Stimulated activated naive CD4-positive, alpha-beta T cell (primary cell): ENCODE measurements around the gene IFNW1.
"Not testable (repeated sequence)": the region's sequence is repeated elsewhere in the genome, so short reads cannot be mapped to it uniquely, and the experiment has no call there.

ENCODE experiments used
- DNase-seq, 6 experiments: peaks; one replicate each; lab custom pipeline; 2025; lab: John Stamatoyannopoulos, UW

Gene IFNW1

DNA sequence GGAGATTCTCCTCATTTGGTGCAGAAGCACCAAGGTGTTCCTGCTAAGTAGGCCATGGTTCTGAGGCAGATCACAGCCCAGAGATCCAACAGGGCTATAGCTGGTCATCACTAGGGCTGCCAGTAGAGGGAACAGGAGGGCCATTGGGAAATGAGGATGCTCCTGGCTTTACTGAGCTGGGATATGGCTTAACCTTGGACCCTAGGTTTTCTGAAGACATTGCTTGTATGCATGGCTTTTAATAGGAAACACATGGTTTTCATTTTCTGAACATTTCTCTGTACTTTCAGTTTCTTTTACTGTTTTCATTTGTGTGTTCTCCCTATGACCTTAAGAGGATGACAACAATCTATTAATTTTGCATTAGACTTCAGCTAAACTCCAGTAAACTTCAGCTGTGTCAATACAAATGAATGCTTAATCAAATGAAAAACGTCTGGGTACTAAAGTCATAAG, at the start of gene IFNW1:
IFNW1 (minus strand) TSS at position 406 of the 456 bp plus-strand sequence; CDS start at position 144, 262 bp downstream.
- no peak for DNase-seq

GRCh38 chr9:21187487-21187886, 45.9 kb upstream of the IFNW1 start, which contains the start of gene IFNA4:
Gene IFNA4, minus strand, starts transcription at chr9:21187587. Its CDS starts 56 bp downstream, at chr9:21187531.
- not testable (repeated sequence) for DNase-seq

- peak in 2 of 6 experiments; percentile 3 to 8 for DNase-seq
Measured at GRCh38 chr9:21182810-21183736, 41.4 kb upstream of the IFNW1 start.

DNA sequence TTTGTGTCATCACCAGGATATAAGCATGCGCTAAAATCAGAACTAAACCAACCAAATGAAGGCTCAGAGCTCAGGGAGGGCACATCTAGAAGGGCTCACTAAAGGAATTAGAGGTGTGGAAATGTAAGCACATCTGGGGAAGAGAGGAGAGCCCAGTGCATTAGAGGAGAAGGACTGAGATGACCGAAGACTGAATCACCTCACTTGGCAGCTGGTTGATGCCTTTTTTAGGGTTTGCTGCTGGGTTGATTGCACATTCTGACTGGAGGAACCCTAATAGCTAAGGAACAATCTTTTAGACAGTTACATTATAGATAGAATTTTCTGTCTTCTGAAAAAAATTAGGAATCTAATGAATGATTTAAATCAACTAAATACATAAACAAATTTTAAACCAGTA, 33.0 kb upstream of the IFNW1 start:
- DNase-seq: no peak

- DNase-seq: no peak
Measured at GRCh38 chr9:21172156-21172555, 30.5 kb upstream of the IFNW1 start.

GRCh38 chr9:21171351-21171750, 29.7 kb upstream of the IFNW1 start:
- no peak for DNase-seq

DNA sequence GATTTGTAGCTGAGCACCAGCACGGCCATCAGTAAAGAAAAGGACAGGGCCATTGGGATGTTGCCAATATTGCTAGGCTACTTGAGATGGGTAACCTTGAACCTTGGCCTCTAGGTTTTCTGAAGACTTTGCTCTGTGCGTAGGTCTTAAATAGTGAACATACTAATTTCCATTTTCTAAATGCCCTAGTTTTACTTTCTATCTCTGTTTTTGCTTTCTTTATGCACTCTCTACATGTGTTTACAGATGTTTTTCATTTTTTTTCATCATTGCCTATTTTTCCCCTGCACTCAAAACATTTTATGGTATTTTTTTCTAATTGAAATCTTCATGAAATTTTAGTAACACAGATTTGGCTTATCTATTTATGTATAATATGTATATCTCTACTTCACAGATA, 24.9 kb upstream of the IFNW1 start, which contains the start of gene IFNA21:
IFNA21 (minus strand) TSS at position 101 of the 400 bp plus-strand sequence; CDS start at position 53, 48 bp downstream.
- not testable (repeated sequence) for DNase-seq

GRCh38 chr9:21165516-21165915, 23.9 kb upstream of the IFNW1 start:
- DNase-seq: no peak

DNA sequence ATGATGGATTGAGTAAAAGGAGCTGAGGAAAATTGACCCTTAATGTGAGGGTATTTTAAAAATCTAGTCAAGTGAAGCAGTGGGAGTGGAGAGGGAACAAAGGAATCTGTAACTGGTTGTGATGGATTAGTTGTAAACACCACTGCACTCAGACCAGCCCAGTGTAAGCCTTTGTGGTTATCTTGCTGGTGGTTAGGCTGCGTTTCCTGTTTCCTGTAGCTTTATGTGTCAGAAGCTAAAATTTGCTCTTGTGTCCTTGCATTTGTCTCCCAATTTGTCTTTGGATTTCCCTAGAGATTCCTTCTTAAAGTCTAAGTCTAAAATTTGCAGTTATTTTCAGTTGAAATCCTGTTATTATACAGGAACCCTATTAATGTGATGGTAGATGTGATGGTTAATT, 18.5 kb upstream of the IFNW1 start:
- DNase-seq: no peak

GRCh38 chr9:21155501-21155900, 13.9 kb upstream of the IFNW1 start:
- no peak for DNase-seq

DNA sequence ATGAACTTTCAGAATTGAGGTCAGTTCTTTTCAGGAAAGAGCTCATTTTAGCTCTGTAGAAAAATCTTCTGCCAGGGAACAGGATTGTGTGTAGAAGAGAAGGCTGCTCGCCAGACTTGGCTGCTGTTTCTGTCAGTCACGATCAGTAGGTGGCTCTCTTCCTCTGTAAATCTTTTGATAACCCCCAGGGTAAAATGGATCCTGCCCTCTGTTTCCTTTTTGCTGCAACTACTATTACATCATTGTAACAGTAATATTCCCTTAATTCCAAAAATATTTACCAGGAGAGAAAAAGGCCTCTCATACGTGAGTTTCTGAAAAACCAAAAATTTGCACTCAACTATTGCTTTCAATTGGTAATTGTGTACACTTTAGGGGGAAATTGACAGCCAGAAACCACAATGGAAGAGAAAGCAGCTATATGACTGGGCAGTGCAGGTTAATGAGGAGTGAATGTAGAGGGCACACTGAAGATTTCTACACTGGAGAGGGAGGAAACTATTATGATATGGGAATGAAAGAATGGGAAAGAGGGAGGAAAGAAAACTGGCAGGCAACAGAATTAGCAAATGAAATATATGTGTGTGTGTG, 12.5 kb upstream of the IFNW1 start:
- peak in 1 of 6 experiments; percentile 8 for DNase-seq

GRCh38 chr9:21153336-21154017, 11.8 kb upstream of the IFNW1 start:
- no peak for DNase-seq

DNA sequence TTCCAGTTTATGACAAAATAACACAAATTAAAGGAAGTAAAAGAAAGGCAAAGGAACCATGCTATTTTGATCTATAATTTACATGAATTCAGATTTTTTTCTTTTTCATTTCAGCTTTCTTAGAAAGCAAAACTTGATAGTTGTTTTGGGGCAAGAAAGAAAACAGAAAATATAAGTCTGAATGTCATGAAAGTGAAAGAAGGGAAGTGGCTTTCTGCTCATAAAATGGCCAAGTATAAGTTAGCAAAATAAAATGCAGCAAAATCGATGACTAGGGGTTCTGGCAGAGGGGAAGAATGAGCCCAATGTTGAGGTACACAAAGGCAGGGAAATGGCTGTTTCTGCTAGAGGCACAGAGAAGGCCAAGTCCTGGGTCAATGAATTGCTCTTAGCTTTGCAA, 3.0 kb upstream of the IFNW1 start:
- no peak for DNase-seq

DNA sequence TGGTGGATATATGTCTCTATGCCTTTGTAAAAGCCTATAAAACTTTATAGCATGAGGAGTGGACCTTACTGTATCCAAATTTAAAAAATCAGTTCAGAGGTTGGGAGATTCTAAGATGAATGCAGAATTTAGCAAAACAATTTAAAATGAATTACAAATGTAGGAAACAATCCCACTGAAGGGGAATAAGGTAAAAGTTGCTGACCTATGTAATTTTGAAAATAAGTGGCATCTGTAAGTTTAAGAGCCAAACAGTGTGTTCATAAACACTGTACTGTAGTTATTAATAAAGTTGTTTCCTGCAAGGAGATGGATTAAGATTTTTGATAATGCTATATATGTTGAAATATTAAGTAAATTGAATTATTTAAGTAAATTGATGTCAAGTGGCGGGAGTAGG, 4.6 kb downstream of the IFNW1 start:
- DNase-seq: no peak

DNA sequence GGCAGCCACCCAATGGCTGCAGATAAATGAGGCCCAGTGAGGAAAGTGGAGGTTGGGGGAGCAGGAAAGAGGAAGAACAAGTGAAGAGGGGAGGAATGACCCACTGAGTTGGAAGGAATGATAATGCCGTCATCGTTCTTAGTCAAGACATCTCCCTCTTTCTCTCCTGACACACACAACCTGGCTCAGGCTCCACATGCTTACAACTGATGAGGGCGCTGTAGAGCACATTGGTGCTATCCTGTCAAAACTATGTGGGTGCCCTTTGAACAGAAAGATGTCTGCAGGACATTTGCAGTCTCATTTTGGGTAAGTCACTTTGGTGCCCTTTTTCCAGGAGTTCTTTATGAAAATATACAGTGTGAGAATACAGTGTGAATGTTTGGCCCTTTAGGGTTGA, 5.9 kb downstream of the IFNW1 start:
- DNase-seq: no peak

GRCh38 chr9:21128186-21128585, 13.4 kb downstream of the IFNW1 start:
- not testable (repeated sequence) for DNase-seq

DNA sequence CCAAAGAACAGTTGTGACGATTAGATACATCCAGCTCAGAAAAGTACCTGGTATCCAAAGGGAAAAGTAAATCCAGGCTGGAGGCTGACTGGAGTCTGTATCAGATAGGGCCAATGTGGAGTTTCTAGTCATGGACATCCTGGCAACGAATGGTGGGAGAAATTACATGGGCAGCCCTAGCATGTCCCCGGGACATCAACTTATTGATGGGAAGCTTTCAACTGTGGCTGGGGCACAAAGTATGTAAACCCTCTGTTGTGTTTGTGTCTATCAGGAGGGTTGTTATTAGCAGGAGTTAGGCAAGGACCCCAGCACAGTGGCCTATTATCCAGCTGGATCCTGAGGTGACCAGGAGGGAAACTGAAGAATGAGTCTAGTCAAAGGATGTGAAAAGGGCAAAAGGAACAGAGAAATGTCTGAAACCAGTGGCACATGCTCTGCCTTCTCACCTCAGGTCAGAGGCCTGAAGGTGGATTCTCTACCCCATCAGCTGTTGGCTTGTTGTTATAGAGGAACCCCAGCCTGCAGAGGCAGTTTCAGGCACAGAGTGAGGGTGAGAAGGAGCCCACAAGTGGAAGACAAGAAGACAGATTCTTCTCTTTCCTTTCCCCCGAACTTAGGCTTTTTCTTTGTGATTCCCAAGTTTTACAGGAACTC, 19.9 kb downstream of the IFNW1 start:
- DNase-seq: no peak

- DNase-seq: no peak
Measured at GRCh38 chr9:21121079-21121478, 20.6 kb downstream of the IFNW1 start.

GRCh38 chr9:21119093-21119770, 22.4 kb downstream of the IFNW1 start:
- no peak for DNase-seq

DNA sequence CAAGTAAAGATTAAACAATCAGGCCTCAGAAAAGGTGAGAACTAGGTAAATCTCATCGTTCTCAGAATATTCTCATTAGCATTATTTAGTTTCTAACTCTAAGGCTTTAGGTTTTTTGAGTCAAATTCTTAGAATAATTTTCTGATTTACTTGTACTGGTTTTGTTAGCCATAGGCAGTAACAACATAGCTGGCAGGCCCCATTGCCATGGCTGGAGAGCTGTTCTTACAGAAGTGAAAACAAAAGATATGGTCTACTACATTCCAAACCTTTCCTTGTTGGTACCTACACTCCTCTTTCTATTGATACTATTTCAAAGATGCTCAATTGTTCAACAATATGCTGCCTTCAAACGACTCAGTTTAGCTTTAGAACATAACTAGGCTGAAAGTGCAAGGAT, 27.3 kb downstream of the IFNW1 start:
- no peak for DNase-seq
